Endothelial cell of umbilical vein (primary cell): Measurements from ENCODE around the gene SULF2. TPM values are rescaled to one million over a fixed set of nuclear protein-coding genes. Genes with fewer than 3 reads are reported as not detected.
"Not testable (repeated sequence)": the region's sequence is repeated elsewhere in the genome, so short reads cannot be mapped to it uniquely, and the experiment has no call there.

Experiments used
- Bru-seq: library from RNA; stranded (reverse); fragments of 400-500 nt; gene quantifications from one replicate; lab custom pipeline; 2021; lab: Mats Ljungman, UMichigan
- BruChase-seq, 2 experiments: library from RNA; stranded (reverse); fragments of 400-500 nt; gene quantifications; one replicate each; lab custom pipeline; 2021; lab: Mats Ljungman, UMichigan
- BruUV-seq: library from RNA; stranded (reverse); fragments of 400-500 nt; replicated peaks from 2 replicates; lab custom pipeline; 2021; lab: Mats Ljungman, UMichigan
- CTCF ChIA-PET: fragments of 300-600, 350-600 bp; sonication (Branson Sonifier 250); formaldehyde crosslinking; loops from one replicate; lab custom pipeline; 2021; ENCODE audit warnings: antibody characterized with exemption, inconsistent platforms; lab: Charles Lee
- POLR2A ChIA-PET: fragments of 300-600, 350-600 bp; sonication (Branson Sonifier 250); formaldehyde crosslinking; loops from one replicate; lab custom pipeline; 2021; ENCODE audit warnings: antibody characterized with exemption, inconsistent platforms; lab: Charles Lee
- DNase-seq: peaks from one replicate; pipeline ENCODE4 v3.0.0-alpha.2; 2011; ENCODE audit warnings: low read depth, low spot score
- FAIRE-seq: peaks from 2 replicates; lab custom pipeline; 2011; peaks lifted over from hg19 to GRCh38; lab: Jason Lieb, UNC
- H2AFZ ChIP-seq: 2 replicates; pipeline ENCODE4 v1.6.0; 2012; ENCODE audit warnings: low read depth, low read length, control low read depth, inconsistent platforms
- H3K27ac ChIP-seq: 2 replicates; pipeline ENCODE4 v1.5.1; 2011; ENCODE audit warnings: low read depth, mild to moderate bottlenecking, control low read depth, low read length, moderate library complexity; ENCODE audit not compliant: insufficient read depth
- H3K27me3 ChIP-seq, 2 experiments: 2 replicates each; pipeline versions ENCODE4 v1.6.0 to v1.6.1; 2011; ENCODE audit warnings: low read length in 2 of 2, mixed read lengths in 1 of 2; ENCODE audit not compliant: control insufficient read depth in 2 of 2, insufficient read depth in 2 of 2
- H3K36me3 ChIP-seq, 2 experiments: 2 replicates in 1 of 2; 3 replicates in 1 of 2; pipeline ENCODE4 v1.5.1; 2011; ENCODE audit warnings: low read length in 2 of 2, mild to moderate bottlenecking in 1 of 2, moderate library complexity in 1 of 2; ENCODE audit not compliant: control insufficient read depth in 2 of 2, insufficient read depth in 2 of 2; ENCODE audit errors: extremely low read depth in 1 of 2
- H3K4me1 ChIP-seq: 3 replicates; pipeline ENCODE4 v1.5.1; 2011; ENCODE audit warnings: mild to moderate bottlenecking, low read length; ENCODE audit not compliant: control insufficient read depth, insufficient read depth; ENCODE audit errors: extremely low read depth
- H3K4me2 ChIP-seq: 2 replicates; pipeline ENCODE4 v1.6.1; 2011; ENCODE audit warnings: low read length, control low read depth, mixed read lengths; ENCODE audit not compliant: insufficient read depth
- H3K4me3 ChIP-seq, 3 experiments: fragments of 200-600 bp in 1 of 3; sonication (generic), shearing (Covaris generic) in 1 of 3; replicated peaks in 1 of 3; 2 replicates each; pipeline ENCODE4 v1.5.1; 2011 to 2016; ENCODE audit warnings: control low read depth in 3 of 3, low read length in 3 of 3, mild to moderate bottlenecking in 2 of 3, inconsistent platforms in 1 of 3, low read depth in 1 of 3, moderate library complexity in 1 of 3; ENCODE audit not compliant: insufficient read depth in 1 of 3
- H3K79me2 ChIP-seq: 2 replicates; pipeline ENCODE4 v1.6.0; 2012; ENCODE audit warnings: low read length, inconsistent platforms; ENCODE audit not compliant: control insufficient read depth, insufficient read depth
- H3K9ac ChIP-seq: replicated peaks from 2 replicates; pipeline ENCODE3; 2011; ENCODE audit warnings: low read length, control low read depth; ENCODE audit not compliant: insufficient read depth; ENCODE audit errors: extremely low read depth
- H3K9me1 ChIP-seq: replicated peaks from 3 replicates; pipeline ENCODE4 v1.6.0; 2011; ENCODE audit warnings: mild to moderate bottlenecking, low read length; ENCODE audit not compliant: control insufficient read depth, insufficient read depth; ENCODE audit errors: extremely low read depth
- H3K9me3 ChIP-seq: replicated peaks from 2 replicates; pipeline ENCODE4 v1.5.1; 2012; ENCODE audit warnings: low read length, inconsistent platforms; ENCODE audit not compliant: control insufficient read depth, insufficient read depth
- H4K20me1 ChIP-seq: replicated peaks from 2 replicates; pipeline ENCODE3; 2011; ENCODE audit warnings: mild to moderate bottlenecking, low read length; ENCODE audit not compliant: control insufficient read depth, insufficient read depth; ENCODE audit errors: extremely low read depth
- EZH2 ChIP-seq: IDR thresholded peaks from 2 replicates; pipeline ENCODE4 v1.6.1; 2012; ENCODE audit warnings: borderline replicate concordance, low read depth, mild to moderate bottlenecking, moderate library complexity, low read length, inconsistent platforms; ENCODE audit not compliant: severe bottlenecking
- FOS ChIP-seq: IDR thresholded peaks from 2 replicates; pipeline ENCODE4 v1.6.1; 2011; ENCODE audit warnings: mild to moderate bottlenecking, low read length, moderate library complexity, borderline replicate concordance; ENCODE audit not compliant: insufficient read depth
- GATA2 ChIP-seq: IDR thresholded peaks from 2 replicates; pipeline ENCODE4 v1.7.0; 2011; ENCODE audit warnings: low read depth, mild to moderate bottlenecking, moderate library complexity, mixed read lengths, low read length; ENCODE audit not compliant: insufficient read length, insufficient read depth
- JUN ChIP-seq: IDR thresholded peaks from 2 replicates; pipeline ENCODE4 v1.6.1; 2011; ENCODE audit warnings: borderline replicate concordance, low read depth; ENCODE audit not compliant: insufficient read length, insufficient read depth
- MYC ChIP-seq: IDR thresholded peaks from one replicate; pipeline ENCODE4 v1.6.1; 2011; ENCODE audit warnings: mild to moderate bottlenecking, low read depth, low read length
- POLR2A ChIP-seq: IDR thresholded peaks from 2 replicates; pipeline ENCODE4 v1.6.1; 2012; ENCODE audit warnings: low read depth, mild to moderate bottlenecking, control low read depth, low read length
- POLR2AphosphoS5 ChIP-seq: IDR thresholded peaks from 2 replicates; pipeline ENCODE4 v1.6.1; 2012; ENCODE audit warnings: low read depth, mild to moderate bottlenecking, control low read depth, low read length, moderate library complexity; ENCODE audit not compliant: insufficient read depth
- dilution Hi-C: fragments of 300-500 bp; cut with MboI; formaldehyde crosslinking; loops from one replicate; pipeline ENCODE4 v1.15.0; 2019; ENCODE audit warnings: low sequenced_read_pairs; ENCODE audit not compliant: extremely low pct_ligation_motif_present
- intact Hi-C: fragments of 100-400 bp; cut with micrococcal nuclease; formaldehyde crosslinking; loops from one replicate; pipeline ENCODE4 v1.10.0; 2022
- long read RNA-seq: library from polyadenylated mRNA; stranded (forward); transcript quantifications from one replicate; pipeline ENCODE4 v2.0.0, GENCODE V29; 2021
- polyA minus RNA-seq, 3 experiments: library from RNA; depleted of rRNA, polyadenylated mRNA; stranded (reverse); fragments of >200 nt; gene quantifications; 1 replicate in 1 of 3; 2 replicates in 2 of 3; pipeline ENCODE4 v1.2.3, GENCODE V29; 2011
- polyA plus RNA-seq, 4 experiments: library from polyadenylated mRNA; depleted of rRNA in 3 of 4; stranded (reverse) in 3 of 4; unstranded in 1 of 4; fragments of >200 nt; gene quantifications; 2 replicates each; pipeline versions ENCODE4 v1.2.1 to v1.2.3, GENCODE V29; 2011 to 2012; ENCODE audit warnings: missing spikeins in 1 of 4
- total RNA-seq: library from RNA; stranded (reverse); gene quantifications from 2 replicates; pipeline ENCODE4 v1.2.3, GENCODE V29; 2021
- TF ChIP-seq, protein P1 (sequence below), 2 donors: IDR thresholded peaks; 1 replicate in 1 of 2; 2 replicates in 1 of 2; pipeline ENCODE4 v1.5.1; 2011; ENCODE audit warnings: low read length in 2 of 2, mild to moderate bottlenecking in 2 of 2, moderate library complexity in 2 of 2, control low read depth in 1 of 2, inconsistent platforms in 1 of 2, low read depth in 1 of 2; ENCODE audit not compliant: insufficient read depth in 1 of 2; ENCODE audit errors: extremely low read depth in 1 of 2
- TF ChIP-seq, protein P2 (sequence below): IDR thresholded peaks from 2 replicates; pipeline ENCODE4 v1.6.1; 2011; ENCODE audit not compliant: insufficient read depth, insufficient read length

SULF2 gene
- total RNA-seq, result 140 and 160 TPM in 2 replicates
- polyA plus RNA-seq, result 58.5 and 78.8 TPM in 2 replicates
- polyA plus RNA-seq (2011; cell fraction: cytosol; rRNA removed), result 40.5 and 42.7 TPM in 2 replicates
- polyA plus RNA-seq (2011; cell fraction: nucleus; rRNA removed), result 38.9 and 54.0 TPM in 2 replicates
- 116 and 138 TPM in 2 replicates for polyA plus RNA-seq (2012)
- polyA minus RNA-seq, result 107 and 134 TPM in 2 replicates
- polyA minus RNA-seq (2011; cell fraction: cytosol; rRNA and poly(A)+ RNA removed), result not detected
- 49.6 and 80.8 TPM in 2 replicates for polyA minus RNA-seq (2011; cell fraction: nucleus; rRNA and poly(A)+ RNA removed)
- Bru-seq, nascent RNA, result percentile 66 among the genes with signal in this experiment
- BruChase-seq, experiment 1, labeled RNA remaining after a 6-hour chase, result percentile 69 among the genes with signal in this experiment
- percentile 64 among the genes with signal in this experiment for BruChase-seq, experiment 2, labeled RNA remaining after a 2-hour chase
- long read RNA-seq, full-length matches to known transcripts, result 36 of 321 reads
- long read RNA-seq, partial matches to known transcripts, result 83 of 321 reads
- long read RNA-seq, other reads (novel, unspliced or antisense), result 202 of 321 reads

- no peaks in the 10 kb centered on the region for H3K9me1 ChIP-seq
- FAIRE-seq, result no peak
- H3K27ac ChIP-seq, result peak within 1 kb of the TSS; percentile 32
- no peaks in the 10 kb centered on the region for H3K36me3 ChIP-seq
- no peak for DNase-seq
- no peaks in the 10 kb centered on the region for H3K79me2 ChIP-seq
- peak within 1 kb of the TSS; percentile 87 for H3K4me2 ChIP-seq
- no TSS peak for BruUV-seq
- no peak for TF ChIP-seq POLR2AphosphoS5
- no peak for TF ChIP-seq MYC
- TF ChIP-seq, protein P1, sequence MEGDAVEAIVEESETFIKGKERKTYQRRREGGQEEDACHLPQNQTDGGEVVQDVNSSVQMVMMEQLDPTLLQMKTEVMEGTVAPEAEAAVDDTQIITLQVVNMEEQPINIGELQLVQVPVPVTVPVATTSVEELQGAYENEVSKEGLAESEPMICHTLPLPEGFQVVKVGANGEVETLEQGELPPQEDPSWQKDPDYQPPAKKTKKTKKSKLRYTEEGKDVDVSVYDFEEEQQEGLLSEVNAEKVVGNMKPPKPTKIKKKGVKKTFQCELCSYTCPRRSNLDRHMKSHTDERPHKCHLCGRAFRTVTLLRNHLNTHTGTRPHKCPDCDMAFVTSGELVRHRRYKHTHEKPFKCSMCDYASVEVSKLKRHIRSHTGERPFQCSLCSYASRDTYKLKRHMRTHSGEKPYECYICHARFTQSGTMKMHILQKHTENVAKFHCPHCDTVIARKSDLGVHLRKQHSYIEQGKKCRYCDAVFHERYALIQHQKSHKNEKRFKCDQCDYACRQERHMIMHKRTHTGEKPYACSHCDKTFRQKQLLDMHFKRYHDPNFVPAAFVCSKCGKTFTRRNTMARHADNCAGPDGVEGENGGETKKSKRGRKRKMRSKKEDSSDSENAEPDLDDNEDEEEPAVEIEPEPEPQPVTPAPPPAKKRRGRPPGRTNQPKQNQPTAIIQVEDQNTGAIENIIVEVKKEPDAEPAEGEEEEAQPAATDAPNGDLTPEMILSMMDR (IDR thresholded peaks at IDR 0.05; ENCODE audit: extremely low read depth in 1 of 2, insufficient read depth in 1 of 2, low read depth in 1 of 2, low read length in 2 of 2), result no peak
- TF ChIP-seq, protein P2, sequence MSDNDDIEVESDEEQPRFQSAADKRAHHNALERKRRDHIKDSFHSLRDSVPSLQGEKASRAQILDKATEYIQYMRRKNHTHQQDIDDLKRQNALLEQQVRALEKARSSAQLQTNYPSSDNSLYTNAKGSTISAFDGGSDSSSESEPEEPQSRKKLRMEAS, result no peak
- no peak for TF ChIP-seq EZH2
- no peak for TF ChIP-seq POLR2A
- no peak for TF ChIP-seq FOS
- TF ChIP-seq JUN, result no peak
- no peak for TF ChIP-seq GATA2
- no peaks in the 10 kb centered on the region for H3K9me3 ChIP-seq
- ChIA-PET POLR2A (no interaction called here), CTCF (interaction anchor here (1.1 to 2.7 kb wide), 14 partner anchors 11 to 835 kb away, joined by 3 to 87 read pairs (median 6); no protein-coding TSS in a partner anchor)
- H4K20me1 ChIP-seq, result no peaks in the 10 kb centered on the region
- peak within 1 kb of the TSS; percentile 73 for H3K9ac ChIP-seq
- H2AFZ ChIP-seq, result peak within 1 kb of the TSS; percentile 78
- dilution Hi-C loops, result no loop called here
- peaks cover 22% of the 10 kb centered on the region for H3K4me1 ChIP-seq
- peak within 1 kb of the TSS; percentile 50 to 84 (median 60) for H3K4me3 ChIP-seq
- intact Hi-C loops, result loop anchor here (5.0 kb wide), 1 partner anchor 497 kb away; no protein-coding TSS in a partner anchor
- peaks cover 0 to 3% of the 10 kb centered on the region in 2 experiments for H3K27me3 ChIP-seq
Observed at GRCh38 chr20:47785311-47785853, at the start of gene SULF2. TSS of gene SULF2 (minus strand) at chr20:47785481. CDS start at chr20:47757363, 28,118 bp downstream.

GRCh38 chr20:47831675-47832074, 46.4 kb upstream of the SULF2 start:
- FAIRE-seq, CTCF ChIA-PET, BruUV-seq, H3K9me1 ChIP-seq, DNase-seq, H3K4me2 ChIP-seq, H3K36me3 ChIP-seq, dilution Hi-C loops, H3K4me3 ChIP-seq, H3K79me2 ChIP-seq, H2AFZ ChIP-seq, H3K9ac ChIP-seq, H3K27me3 ChIP-seq, H3K27ac ChIP-seq, H3K9me3 ChIP-seq, intact Hi-C loops, POLR2A ChIA-PET, H3K4me1 ChIP-seq, H4K20me1 ChIP-seq: not testable (repeated sequence)
